ENCODE results near the gene GATM. TPM values are rescaled to one million over a fixed set of nuclear protein-coding genes. Genes with fewer than 3 reads are reported as not detected.
A peak's percentile ranks its signal among the peaks of the same experiment; 100 is the strongest.
"Not testable (repeated sequence)": the region's sequence is repeated elsewhere in the genome, so short reads cannot be mapped to it uniquely, and the experiment has no call there.

Gene GATM
- total and polyA plus RNA-seq, 2 donors = 19.3 to 40.2 TPM

- Histone ChIP-seq H3K27ac (ENCODE audit: low read depth in 1 of 2, low read length in 1 of 2) (no peak overlapping the region), H3K9me3 (ENCODE audit: control insufficient read depth in 2 of 2, insufficient read depth in 1 of 2, low read length in 1 of 2) (peaks cover 0 to 3% of the 10 kb centered on the region in 2 donors), H3K4me3 (ENCODE audit: low read length in 2 of 2) (peak overlapping the region; percentile 46 to 50), H3K36me3 (ENCODE audit: control insufficient read depth in 2 of 2, insufficient read depth in 2 of 2, low read length in 1 of 2) (no peaks in the 10 kb centered on the region), H3K4me1 (ENCODE audit: control insufficient read depth in 2 of 2, insufficient read depth in 2 of 2, low read length in 2 of 2) (peaks cover 7 to 10% of the 10 kb centered on the region in 2 donors), H3K27me3 (ENCODE audit: control insufficient read depth in 2 of 2, insufficient read depth in 1 of 2, low read length in 1 of 2) (peaks cover 14 to 37% of the 10 kb centered on the region in 2 donors)
- under 1% methylated on average over 32 of the region's 32 CpGs for WGBS
- DNase-seq (ENCODE audit: low read depth in 6 of 9, low spot score in 9 of 9) = no peak
Observed at GRCh38 chr15:45377609-45378148, 665 bp downstream of the GATM start.

GRCh38 chr15:45376967-45377608 lies 1.3 kb downstream of the GATM start:
- Histone ChIP-seq H3K27ac (ENCODE audit: low read depth in 1 of 2, low read length in 1 of 2) (no peak overlapping the region), H3K9me3 (ENCODE audit: control insufficient read depth in 2 of 2, insufficient read depth in 1 of 2, low read length in 1 of 2) (peaks cover 0 to 3% of the 10 kb centered on the region in 2 donors), H3K27me3 (ENCODE audit: control insufficient read depth in 2 of 2, insufficient read depth in 1 of 2, low read length in 1 of 2) (peaks cover 14 to 37% of the 10 kb centered on the region in 2 donors), H3K4me3 (ENCODE audit: low read length in 2 of 2) (no peak overlapping the region), H3K36me3 (ENCODE audit: control insufficient read depth in 2 of 2, insufficient read depth in 2 of 2, low read length in 1 of 2) (no peaks in the 10 kb centered on the region), H3K4me1 (ENCODE audit: control insufficient read depth in 2 of 2, insufficient read depth in 2 of 2, low read length in 2 of 2) (peaks cover 7 to 10% of the 10 kb centered on the region in 2 donors)
- DNase-seq (ENCODE audit: low read depth in 6 of 9, low spot score in 9 of 9) = no peak
- WGBS = 62% methylated on average over 5 of the region's 5 CpGs

GRCh38 chr15:45376300-45376928 lies 1.9 kb downstream of the GATM start:
- 48% methylated on average over 11 of the region's 11 CpGs for WGBS
- peak in 1 of 9 donors; percentile 6 for DNase-seq (ENCODE audit: low read depth in 6 of 9, low spot score in 9 of 9)
- Histone ChIP-seq H3K9me3 (ENCODE audit: control insufficient read depth in 2 of 2, insufficient read depth in 1 of 2, low read length in 1 of 2) (peaks cover 0 to 3% of the 10 kb centered on the region in 2 donors), H3K36me3 (ENCODE audit: control insufficient read depth in 2 of 2, insufficient read depth in 2 of 2, low read length in 1 of 2) (no peaks in the 10 kb centered on the region), H3K27me3 (ENCODE audit: control insufficient read depth in 2 of 2, insufficient read depth in 1 of 2, low read length in 1 of 2) (peaks cover 14 to 37% of the 10 kb centered on the region in 2 donors), H3K27ac (ENCODE audit: low read depth in 1 of 2, low read length in 1 of 2) (no peak overlapping the region), H3K4me1 (ENCODE audit: control insufficient read depth in 2 of 2, insufficient read depth in 2 of 2, low read length in 2 of 2) (peaks cover 7 to 10% of the 10 kb centered on the region in 2 donors), H3K4me3 (ENCODE audit: low read length in 2 of 2) (no peak overlapping the region)

- Histone ChIP-seq H3K27me3 (ENCODE audit: control insufficient read depth in 2 of 2, insufficient read depth in 1 of 2, low read length in 1 of 2) (peaks cover 14 to 37% of the 10 kb centered on the region in 2 donors), H3K27ac (ENCODE audit: low read depth in 1 of 2, low read length in 1 of 2) (no peak overlapping the region), H3K4me1 (ENCODE audit: control insufficient read depth in 2 of 2, insufficient read depth in 2 of 2, low read length in 2 of 2) (peaks cover 7 to 10% of the 10 kb centered on the region in 2 donors), H3K4me3 (ENCODE audit: low read length in 2 of 2) (no peak overlapping the region), H3K9me3 (ENCODE audit: control insufficient read depth in 2 of 2, insufficient read depth in 1 of 2, low read length in 1 of 2) (peaks cover 0 to 3% of the 10 kb centered on the region in 2 donors), H3K36me3 (ENCODE audit: control insufficient read depth in 2 of 2, insufficient read depth in 2 of 2, low read length in 1 of 2) (no peaks in the 10 kb centered on the region)
- WGBS = 95% methylated on average over 3 of the region's 3 CpGs
- no peak for DNase-seq (ENCODE audit: low read depth in 6 of 9, low spot score in 9 of 9)
Observed at GRCh38 chr15:45375836-45376235, 2.5 kb downstream of the GATM start.

GRCh38 chr15:45373976-45374375 lies 4.4 kb downstream of the GATM start:
- Histone ChIP-seq H3K4me1 (ENCODE audit: control insufficient read depth in 2 of 2, insufficient read depth in 2 of 2, low read length in 2 of 2) (peaks cover 7 to 10% of the 10 kb centered on the region in 2 donors), H3K36me3 (ENCODE audit: control insufficient read depth in 2 of 2, insufficient read depth in 2 of 2, low read length in 1 of 2) (no peaks in the 10 kb centered on the region), H3K27me3 (ENCODE audit: control insufficient read depth in 2 of 2, insufficient read depth in 1 of 2, low read length in 1 of 2) (peaks cover 10 to 31% of the 10 kb centered on the region in 2 donors), H3K9me3 (ENCODE audit: control insufficient read depth in 2 of 2, insufficient read depth in 1 of 2, low read length in 1 of 2) (peaks cover 0 to 3% of the 10 kb centered on the region in 2 donors), H3K4me3 (ENCODE audit: low read length in 2 of 2) (no peak overlapping the region), H3K27ac (ENCODE audit: low read depth in 1 of 2, low read length in 1 of 2) (no peak overlapping the region)
- DNase-seq (ENCODE audit: low read depth in 6 of 9, low spot score in 9 of 9) = no peak
- WGBS = 96% methylated on average over 2 of the region's 2 CpGs

- Histone ChIP-seq H3K4me3 (ENCODE audit: low read length in 2 of 2) (no peak overlapping the region), H3K36me3 (ENCODE audit: control insufficient read depth in 2 of 2, insufficient read depth in 2 of 2, low read length in 1 of 2) (no peaks in the 10 kb centered on the region), H3K27me3 (ENCODE audit: control insufficient read depth in 2 of 2, insufficient read depth in 1 of 2, low read length in 1 of 2) (peaks cover 3 to 14% of the 10 kb centered on the region in 2 donors), H3K27ac (ENCODE audit: low read depth in 1 of 2, low read length in 1 of 2) (no peak overlapping the region), H3K9me3 (ENCODE audit: control insufficient read depth in 2 of 2, insufficient read depth in 1 of 2, low read length in 1 of 2) (no peaks in the 10 kb centered on the region), H3K4me1 (ENCODE audit: control insufficient read depth in 2 of 2, insufficient read depth in 2 of 2, low read length in 2 of 2) (peaks cover 0 to 2% of the 10 kb centered on the region in 2 donors)
- no peak for DNase-seq (ENCODE audit: low read depth in 6 of 9, low spot score in 9 of 9)
- WGBS = 96% methylated on average over 7 of the region's 7 CpGs
Observed at GRCh38 chr15:45372041-45372995, 6.0 kb downstream of the GATM start.

GRCh38 chr15:45371546-45371945 lies 6.8 kb downstream of the GATM start:
- peaks cover 0 to under 1% of the 10 kb centered on the region in 2 donors for H3K4me1 ChIP-seq (ENCODE audit: control insufficient read depth in 2 of 2, insufficient read depth in 2 of 2, low read length in 2 of 2)
- WGBS = 95% methylated on average over 1 of the region's 1 CpG

GRCh38 chr15:45370042-45370441 lies 8.3 kb downstream of the GATM start:
- WGBS = 95% methylated on average over 4 of the region's 4 CpGs
- H3K27ac ChIP-seq (ENCODE audit: low read depth in 1 of 2, low read length in 1 of 2) = not testable (repeated sequence)

More at GRCh38 chr15:45371546-45371945, 6.8 kb downstream of the GATM start:
- no peak overlapping the region for H3K4me3 ChIP-seq (ENCODE audit: low read length in 2 of 2)
- no peaks in the 10 kb centered on the region for H3K9me3 ChIP-seq (ENCODE audit: control insufficient read depth in 2 of 2, insufficient read depth in 1 of 2, low read length in 1 of 2)
- no peak for DNase-seq (ENCODE audit: low read depth in 6 of 9, low spot score in 9 of 9)
- H3K36me3 ChIP-seq (ENCODE audit: control insufficient read depth in 2 of 2, insufficient read depth in 2 of 2, low read length in 1 of 2) = no peaks in the 10 kb centered on the region
- H3K27ac ChIP-seq (ENCODE audit: low read depth in 1 of 2, low read length in 1 of 2) = no peak overlapping the region
- peaks cover 0 to 6% of the 10 kb centered on the region in 2 donors for H3K27me3 ChIP-seq (ENCODE audit: control insufficient read depth in 2 of 2, insufficient read depth in 1 of 2, low read length in 1 of 2)

More at GRCh38 chr15:45370042-45370441, 8.3 kb downstream of the GATM start:
- not testable (repeated sequence) for DNase-seq (ENCODE audit: low read depth in 6 of 9, low spot score in 9 of 9); H3K9me3 ChIP-seq (ENCODE audit: control insufficient read depth in 2 of 2, insufficient read depth in 1 of 2, low read length in 1 of 2); H3K36me3 ChIP-seq (ENCODE audit: control insufficient read depth in 2 of 2, insufficient read depth in 2 of 2, low read length in 1 of 2); H3K4me1 ChIP-seq (ENCODE audit: control insufficient read depth in 2 of 2, insufficient read depth in 2 of 2, low read length in 2 of 2); H3K4me3 ChIP-seq (ENCODE audit: low read length in 2 of 2); H3K27me3 ChIP-seq (ENCODE audit: control insufficient read depth in 2 of 2, insufficient read depth in 1 of 2, low read length in 1 of 2)
